NB4 (cell line): ENCODE data around the gene MXRA7.
A peak's percentile ranks its signal among the peaks of the same experiment; 100 is the strongest.
"Not testable (repeated sequence)": the region's sequence is repeated elsewhere in the genome, so short reads cannot be mapped to it uniquely, and the experiment has no call there.

ENCODE experiments used
- DNase-seq: peaks from one replicate; pipeline ENCODE4 v3.0.0; 2010; ENCODE audit warnings: low read depth
- H3K4me3 ChIP-seq: one replicate; pipeline ENCODE4 v1.5.1; 2011; ENCODE audit warnings: mild to moderate bottlenecking, low read depth, low read length, moderate library complexity
- CTCF ChIP-seq: IDR thresholded peaks from one replicate; pipeline ENCODE4 v1.5.1; 2012; ENCODE audit warnings: low read depth, low read length
- MAX ChIP-seq: IDR thresholded peaks from 2 replicates; pipeline ENCODE4 v1.6.1; 2011; ENCODE audit warnings: low read depth, low read length
- MYC ChIP-seq: IDR thresholded peaks from 2 replicates; pipeline ENCODE4 v1.6.1; 2011; ENCODE audit warnings: low read depth, low read length
- POLR2A ChIP-seq: IDR thresholded peaks from 2 replicates; pipeline ENCODE4 v1.6.1; 2011; ENCODE audit warnings: mild to moderate bottlenecking; ENCODE audit not compliant: insufficient read length; ENCODE audit errors: extremely low read depth

MXRA7 gene

GRCh38 chr17:76714336-76714735 is 3.6 kb upstream of the MXRA7 start:
- TF ChIP-seq POLR2A = no peak
- no peak for TF ChIP-seq CTCF
- TF ChIP-seq MYC = no peak
- TF ChIP-seq MAX = no peak
- no peak for DNase-seq
- H3K4me3 ChIP-seq = no peak overlapping the region

GRCh38 chr17:76713765-76714164 is 3.0 kb upstream of the MXRA7 start:
- no peak overlapping the region for H3K4me3 ChIP-seq
- TF ChIP-seq POLR2A = no peak
- TF ChIP-seq MYC = no peak
- TF ChIP-seq MAX = no peak
- no peak for TF ChIP-seq CTCF
- DNase-seq = no peak

GRCh38 chr17:76712321-76712720 is 1.6 kb upstream of the MXRA7 start:
- DNase-seq, H3K4me3 ChIP-seq: not testable (repeated sequence)

GRCh38 chr17:76709951-76710862 is 558 bp downstream of the MXRA7 start:
- peak; percentile 30 for DNase-seq

GRCh38 chr17:76709077-76709950 is 1.5 kb downstream of the MXRA7 start:
- H3K4me3 ChIP-seq = no peak overlapping the region
- no peak for TF ChIP-seq POLR2A
- no peak for TF ChIP-seq CTCF
- no peak for TF ChIP-seq MYC
- no peak for TF ChIP-seq MAX
- peak; percentile 41 for DNase-seq

More at GRCh38 chr17:76709951-76710862, 558 bp downstream of the MXRA7 start:
- peak overlapping the region; percentile 40 for H3K4me3 ChIP-seq

- DNase-seq = no peak
- no peak overlapping the region for H3K4me3 ChIP-seq
- TF ChIP-seq MYC = no peak
- TF ChIP-seq CTCF = peak; percentile 7
These were observed 2.6 kb downstream of the MXRA7 start for GRCh38 chr17:76707985-76708807.
